NCI-H146 treated with DMSO at 0.1 percent for 48 hours (cell line): ENCODE measurements around the gene SPATA32.

ENCODE experiments used
- DNase-seq: peaks from one replicate; lab custom pipeline; 2025; ENCODE audit not compliant: unreplicated experiment; lab: John Stamatoyannopoulos, UW

The SPATA32 gene

GRCh38 chr17:45247429-45248131 lies 14.3 kb downstream of the SPATA32 start:
- peak; percentile 96 for DNase-seq

- DNase-seq, result peak; percentile 63
Observed at GRCh38 chr17:45246861-45247428, 14.9 kb downstream of the SPATA32 start.

GRCh38 chr17:45246338-45246737 lies 15.6 kb downstream of the SPATA32 start:
- no peak for DNase-seq

GRCh38 chr17:45244725-45245656 lies 16.9 kb downstream of the SPATA32 start:
- no peak for DNase-seq

- DNase-seq, result no peak
Observed at GRCh38 chr17:45243750-45244149, 18.1 kb downstream of the SPATA32 start.

GRCh38 chr17:45242029-45242414 lies 19.9 kb downstream of the SPATA32 start:
- DNase-seq, result no peak

- DNase-seq, result peak; percentile 18
Observed at GRCh38 chr17:45241328-45242028, 20.4 kb downstream of the SPATA32 start.

- no peak for DNase-seq
Observed at GRCh38 chr17:45240905-45241327, 21.0 kb downstream of the SPATA32 start.

- DNase-seq, result no peak
Observed at GRCh38 chr17:45238155-45238774, 23.6 kb downstream of the SPATA32 start.

- no peak for DNase-seq
Observed at GRCh38 chr17:45237686-45238085, 24.2 kb downstream of the SPATA32 start.

GRCh38 chr17:45236282-45236606 lies 25.6 kb downstream of the SPATA32 start:
- DNase-seq, result no peak

- DNase-seq, result peak; percentile 48
Observed at GRCh38 chr17:45235416-45236281, 26.2 kb downstream of the SPATA32 start.

GRCh38 chr17:45234641-45235415 lies 27.1 kb downstream of the SPATA32 start:
- DNase-seq, result peak; percentile 70

GRCh38 chr17:45233423-45233924 lies 28.4 kb downstream of the SPATA32 start:
- no peak for DNase-seq

- DNase-seq, result no peak
Observed at GRCh38 chr17:45232514-45233422, 29.1 kb downstream of the SPATA32 start.

- DNase-seq, result no peak
Observed at GRCh38 chr17:45231481-45232116, 30.3 kb downstream of the SPATA32 start.

GRCh38 chr17:45230787-45231480 lies 31.0 kb downstream of the SPATA32 start:
- DNase-seq, result no peak
